OCI-M2 (cell line): ENCODE measurements around the gene ZNF319.
"Not testable (repeated sequence)": the region's sequence is repeated elsewhere in the genome, so short reads cannot be mapped to it uniquely, and the experiment has no call there.

Experiments used
- DNase-seq: peaks from one replicate; lab custom pipeline; 2025; ENCODE audit not compliant: unreplicated experiment; lab: John Stamatoyannopoulos, UW

ZNF319 gene

DNA sequence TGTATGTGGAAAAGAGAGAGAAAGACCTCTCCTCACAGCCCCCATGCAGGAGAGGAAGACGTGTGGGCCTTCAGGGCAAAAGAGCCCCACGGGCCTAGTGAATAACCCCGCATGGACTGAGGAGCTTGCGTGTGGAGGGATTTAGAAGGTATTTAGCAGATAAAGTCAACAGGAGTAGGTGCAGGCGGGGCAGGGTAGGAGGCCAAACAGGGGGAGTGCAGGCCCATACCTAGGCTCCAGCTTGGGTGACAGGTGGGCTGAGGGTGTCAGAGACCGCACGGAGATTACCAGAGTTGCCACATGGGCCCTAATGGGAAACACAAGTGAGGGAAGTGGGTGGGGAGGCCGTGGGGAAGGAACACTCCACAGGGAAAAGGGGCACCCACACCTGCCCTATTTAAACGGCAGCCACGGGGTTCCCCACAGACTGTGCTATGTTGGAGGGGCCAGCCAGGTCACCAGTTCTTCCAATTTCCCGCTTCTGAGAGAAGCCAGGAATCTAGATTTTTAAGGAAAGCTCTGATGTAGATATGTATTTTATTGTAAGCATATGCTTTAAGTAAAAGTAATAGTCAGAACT lies 21.4 kb downstream of the ZNF319 start:
- DNase-seq = no peak

DNA sequence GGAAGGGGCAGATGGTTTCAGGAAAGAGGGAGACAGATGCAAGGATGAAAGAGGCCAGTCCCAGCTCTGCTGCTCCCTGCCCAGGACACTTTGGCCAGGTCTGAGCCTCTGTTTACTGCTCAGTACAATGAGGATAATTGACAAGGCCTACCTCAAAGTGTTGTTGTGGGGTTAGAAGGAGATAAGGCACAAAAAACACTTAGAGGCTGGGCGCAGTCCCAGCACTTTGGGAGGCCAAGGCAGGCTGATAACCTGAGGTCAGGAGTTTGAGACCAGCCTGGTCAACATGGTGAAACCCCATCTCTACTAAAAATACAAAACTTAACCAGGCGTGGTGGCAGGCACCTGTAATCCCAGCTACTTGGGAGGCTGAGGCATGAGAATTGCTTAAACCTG lies 22.4 kb downstream of the ZNF319 start:
- DNase-seq = not testable (repeated sequence)

DNA sequence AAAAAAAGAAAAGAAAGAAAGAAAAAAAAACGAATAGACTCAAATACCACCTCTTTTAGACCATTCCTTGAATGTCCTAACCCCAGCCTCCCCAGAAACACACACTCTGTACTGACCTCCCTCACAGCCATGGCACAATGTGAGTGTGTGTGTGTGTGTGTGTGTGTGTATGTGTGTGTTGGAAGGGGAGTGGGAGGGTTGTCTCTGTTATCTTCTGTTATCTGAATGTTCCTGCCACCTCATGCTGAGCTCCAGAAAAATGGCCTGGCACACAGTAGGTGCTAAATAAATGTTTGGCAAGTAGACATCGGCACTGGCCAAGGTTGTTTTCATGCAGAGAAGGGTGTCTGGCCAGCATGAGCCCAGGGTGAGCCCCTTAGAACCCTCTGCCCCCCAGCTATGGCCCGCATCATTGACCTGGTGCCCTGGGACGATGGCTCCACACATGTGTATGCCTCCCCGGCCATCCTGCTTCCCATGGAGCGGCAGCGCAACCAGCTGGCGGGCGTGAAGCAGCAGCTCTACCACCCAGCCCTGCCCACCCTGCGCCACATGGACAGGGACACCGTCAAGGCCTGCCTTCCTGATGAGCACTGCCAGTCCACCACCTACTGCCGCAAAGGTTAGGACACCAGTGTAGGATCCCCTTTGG lies 22.9 kb downstream of the ZNF319 start:
- DNase-seq = no peak

DNA sequence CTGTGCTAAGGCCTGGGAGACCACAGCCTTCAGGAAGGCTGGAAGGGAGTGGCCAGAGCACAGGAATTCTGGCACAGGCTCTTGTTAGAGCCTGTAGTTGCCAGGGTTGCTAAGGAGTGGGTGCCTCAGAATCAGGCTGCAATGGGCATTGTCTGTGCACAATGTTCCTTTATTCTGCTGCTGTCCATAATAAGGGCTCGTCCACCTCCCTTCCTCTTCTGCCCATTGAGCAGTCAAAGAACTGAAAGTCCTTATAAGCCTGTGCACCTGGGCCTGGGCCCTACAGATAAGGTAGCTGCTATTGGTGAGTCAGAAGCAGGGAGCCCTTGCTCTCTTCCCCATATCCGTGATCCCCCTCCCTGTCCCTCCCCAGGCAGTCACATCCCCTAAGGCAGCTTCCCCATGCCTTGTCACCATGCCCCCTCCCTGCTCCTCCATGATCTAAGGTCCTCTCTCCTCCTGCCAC lies 24.1 kb downstream of the ZNF319 start:
- DNase-seq = peak; percentile 31

DNA sequence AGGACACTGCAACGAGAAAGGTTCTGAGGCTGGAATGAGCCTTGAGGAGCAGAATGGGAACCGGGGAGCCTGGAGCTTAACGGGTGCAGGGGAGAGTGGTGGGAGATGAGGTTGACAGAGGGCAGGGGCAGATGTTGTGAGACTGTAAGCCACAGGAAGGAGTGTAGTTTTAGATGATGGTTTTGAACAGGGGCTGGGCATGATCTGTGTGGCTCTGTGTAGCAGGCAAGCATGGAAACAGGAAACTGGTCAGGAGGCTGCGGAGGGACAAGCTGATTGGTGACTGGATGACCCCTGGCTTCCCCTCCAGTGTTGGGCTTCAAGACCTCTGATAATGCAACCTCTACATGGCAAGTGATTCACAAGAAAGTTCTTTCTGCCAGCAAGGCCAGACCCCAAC lies 28.2 kb downstream of the ZNF319 start:
- no peak for DNase-seq

DNA sequence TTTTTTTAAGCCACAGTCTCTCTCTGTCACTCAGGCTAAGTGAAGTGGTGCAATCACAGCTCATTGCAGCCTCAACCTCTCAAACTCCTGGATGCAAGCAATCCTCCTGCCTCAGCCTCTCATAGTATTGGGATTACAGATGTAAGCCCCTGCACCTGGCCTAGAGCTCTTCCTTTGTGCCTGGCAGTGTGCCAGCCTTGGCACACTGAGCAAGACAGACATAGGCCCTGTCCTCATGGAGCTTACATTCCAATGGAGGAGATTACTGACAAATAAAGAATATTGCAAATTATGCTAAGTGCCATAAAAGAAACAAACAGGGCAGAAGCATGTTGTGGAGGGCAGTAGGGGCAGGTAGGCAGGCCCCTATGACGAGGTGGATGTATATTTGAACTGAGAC lies 28.6 kb downstream of the ZNF319 start:
- no peak for DNase-seq

DNA sequence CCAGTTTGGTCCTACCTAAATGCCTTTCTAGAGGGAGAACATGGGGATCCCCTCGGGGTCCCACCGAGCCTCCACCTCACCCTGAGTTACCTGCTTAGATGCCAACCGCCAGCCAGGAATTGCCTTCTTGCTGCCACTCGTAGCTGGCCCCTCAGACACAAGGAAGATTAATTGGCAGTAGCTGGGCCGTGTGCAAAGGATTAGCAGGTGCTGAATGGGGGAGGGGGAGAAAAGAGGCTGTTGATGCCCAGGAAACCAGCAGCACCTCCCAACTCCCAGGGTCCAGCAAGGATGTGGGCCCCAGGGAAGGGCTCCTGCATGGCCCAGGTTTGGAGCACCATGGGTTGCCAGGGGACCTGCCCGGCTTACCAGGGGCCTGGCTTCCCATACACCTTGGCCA lies 29.5 kb downstream of the ZNF319 start, which contains the start of gene CNGB1:
TSS of gene CNGB1 (minus strand) at position 159 of the 400 bp plus-strand sequence. CDS start 3,842 bp downstream, outside the sequence.
- DNase-seq = no peak

DNA sequence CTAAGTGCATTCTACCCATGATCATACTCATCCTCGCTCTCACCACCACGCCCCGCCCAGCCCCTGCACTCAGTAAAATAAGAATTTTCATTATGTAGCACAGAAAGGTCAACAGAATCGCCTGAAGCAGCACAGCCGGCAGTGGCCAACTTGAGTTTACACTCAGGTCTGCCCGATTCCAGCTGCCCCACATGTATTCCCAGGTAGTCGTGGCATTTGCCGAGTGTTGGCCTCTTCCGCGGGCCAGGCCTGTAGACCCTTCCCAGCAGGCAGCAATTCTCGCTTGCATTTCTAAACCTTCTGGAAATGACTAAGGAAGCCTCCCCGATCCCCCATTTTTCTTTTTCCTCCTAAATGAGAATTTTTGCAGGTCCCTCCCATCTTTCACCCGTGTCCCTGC lies 30.2 kb downstream of the ZNF319 start:
- no peak for DNase-seq

DNA sequence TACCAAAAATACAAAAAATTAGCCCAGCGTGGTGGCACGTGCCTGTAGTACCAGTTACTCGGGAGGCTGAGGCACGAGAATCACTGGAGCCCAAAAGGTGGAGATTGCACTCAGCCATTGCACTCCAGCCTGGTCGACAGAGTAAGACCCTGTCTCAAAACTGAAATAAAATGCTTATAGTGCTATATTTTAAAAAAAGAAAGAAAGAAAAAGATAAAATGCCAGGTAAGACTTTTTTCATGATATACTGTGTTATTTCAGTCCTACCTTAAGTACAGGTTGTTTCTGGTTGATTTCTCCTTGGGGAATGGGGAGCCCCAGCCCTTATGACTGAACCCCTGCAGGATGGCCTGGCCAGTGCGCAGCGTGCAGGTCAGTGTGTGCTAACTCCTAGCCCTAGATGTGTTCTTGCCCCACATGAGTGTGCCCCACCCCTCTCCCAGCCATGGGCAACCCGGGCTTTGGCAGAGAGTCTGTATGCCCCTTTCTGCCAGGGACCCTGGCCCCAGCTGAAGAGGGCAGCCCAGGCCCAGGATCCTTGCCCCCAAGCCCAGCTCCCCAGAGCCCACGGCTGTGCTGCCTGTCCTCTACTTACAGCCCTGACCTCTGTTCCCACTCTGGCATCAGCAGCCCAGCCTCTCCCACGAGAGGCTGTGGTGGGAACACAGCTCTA lies 30.9 kb downstream of the ZNF319 start:
- no peak for DNase-seq

DNA sequence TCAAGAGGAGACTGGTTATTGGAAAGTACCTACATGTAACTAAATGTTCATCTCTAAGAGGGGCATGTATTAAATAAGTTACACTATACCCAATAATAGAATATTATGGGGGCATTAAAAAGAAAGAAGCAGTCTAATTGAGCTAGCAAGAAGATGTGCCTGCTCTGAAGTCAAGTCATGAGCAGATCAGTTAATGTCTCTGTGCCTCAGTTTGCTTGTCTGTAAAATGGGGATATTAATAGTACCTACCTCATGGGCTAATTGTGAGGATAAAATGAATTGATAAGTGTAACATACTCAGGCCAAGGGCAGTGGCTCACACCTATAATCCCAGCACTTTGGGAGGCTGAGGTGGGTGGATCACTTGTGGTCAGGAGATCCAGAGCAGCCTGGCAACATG lies 32.6 kb downstream of the ZNF319 start:
- DNase-seq = no peak

DNA sequence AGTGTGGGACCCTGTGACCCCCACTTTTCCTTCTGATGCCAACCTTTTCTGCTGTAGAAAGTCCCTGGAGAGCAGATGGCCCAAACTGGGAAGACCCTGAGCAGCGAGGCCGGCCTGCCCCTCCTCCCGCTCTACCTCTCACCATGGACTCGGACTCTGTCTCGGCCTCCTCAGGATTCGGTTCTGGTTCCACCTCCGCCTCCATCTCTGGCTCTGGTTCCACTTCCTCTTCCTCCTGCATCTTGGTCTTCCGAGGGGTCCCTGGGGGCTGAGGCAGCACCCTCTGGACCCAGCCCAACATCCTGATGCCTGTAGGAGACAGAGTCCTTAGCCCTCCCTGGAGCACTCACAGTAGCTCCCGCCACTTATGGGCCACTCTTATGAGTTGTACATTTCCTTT lies 33.5 kb downstream of the ZNF319 start:
- DNase-seq = no peak

DNA sequence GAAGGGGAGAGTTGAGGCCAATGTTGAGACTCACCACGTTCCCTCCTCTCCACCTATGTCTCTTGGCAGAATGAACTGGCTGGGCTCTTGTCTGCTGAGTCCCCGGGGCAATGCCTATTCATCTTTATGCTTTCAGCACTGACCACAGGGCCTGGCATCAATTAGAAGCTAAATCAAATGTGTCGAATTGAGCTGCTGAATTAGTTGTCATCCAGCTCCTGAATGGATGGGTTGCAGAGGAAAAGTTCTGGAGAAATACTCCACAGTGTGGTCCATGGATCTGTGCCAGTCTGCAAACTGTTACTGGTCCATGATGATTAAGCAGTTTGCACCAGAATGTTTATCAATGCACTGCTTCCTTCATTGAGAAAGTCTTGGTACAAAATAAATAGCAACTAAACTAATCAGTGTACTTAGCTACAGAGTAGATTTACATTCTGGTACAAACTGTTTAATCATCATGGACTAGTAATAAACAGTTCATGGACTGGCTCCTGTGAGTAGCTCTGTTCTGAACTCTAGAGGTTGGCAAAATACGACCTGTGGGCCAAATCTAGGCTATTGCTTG lies 34.2 kb downstream of the ZNF319 start:
- DNase-seq = no peak

DNA sequence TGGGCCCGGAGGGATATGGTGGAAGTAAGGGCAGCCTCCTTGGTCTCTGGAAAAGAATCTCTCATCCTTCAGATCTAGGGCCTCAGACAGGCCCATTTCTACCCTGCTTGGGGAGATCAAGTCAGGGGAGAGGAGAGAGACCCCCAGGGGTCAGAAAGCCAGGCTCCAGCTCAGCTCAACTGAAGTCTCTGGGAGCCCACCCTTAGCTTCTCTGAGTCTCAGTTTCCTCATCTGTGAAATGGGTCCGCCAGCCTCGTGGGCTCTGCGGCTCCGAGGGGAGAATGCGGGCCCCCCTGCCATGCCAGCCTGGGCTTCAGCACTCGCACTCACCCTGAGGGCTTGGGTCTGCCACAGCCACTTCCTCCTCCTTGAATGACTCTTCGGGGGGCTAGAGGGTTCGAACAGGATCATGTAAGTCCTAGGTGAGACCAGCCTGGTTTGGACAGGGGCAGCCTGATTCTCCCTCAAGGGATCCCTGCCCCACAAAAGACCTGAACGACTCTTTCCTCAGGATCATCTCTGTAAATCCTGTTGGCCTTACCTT lies 36.2 kb downstream of the ZNF319 start:
- DNase-seq = no peak

DNA sequence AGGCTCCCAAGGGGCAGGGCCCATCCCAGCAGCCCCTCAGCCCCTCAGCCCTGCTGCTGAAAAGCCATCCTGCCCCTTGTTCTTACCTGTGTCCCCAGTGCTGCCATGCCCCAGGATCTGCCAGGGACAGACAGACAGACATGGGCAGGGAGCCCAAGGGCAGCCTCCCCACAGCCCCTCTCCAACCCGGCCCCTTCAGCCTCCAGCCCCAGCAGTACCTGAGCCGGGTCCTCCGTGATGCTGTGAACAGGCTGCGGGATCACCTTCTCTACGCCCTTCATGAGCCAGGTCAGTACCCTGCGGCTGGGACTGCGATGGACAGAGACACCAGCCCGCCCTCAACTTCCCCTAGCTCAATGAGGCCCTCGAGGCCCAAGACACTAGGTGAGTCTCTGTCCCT lies 37.7 kb downstream of the ZNF319 start:
- no peak for DNase-seq

DNA sequence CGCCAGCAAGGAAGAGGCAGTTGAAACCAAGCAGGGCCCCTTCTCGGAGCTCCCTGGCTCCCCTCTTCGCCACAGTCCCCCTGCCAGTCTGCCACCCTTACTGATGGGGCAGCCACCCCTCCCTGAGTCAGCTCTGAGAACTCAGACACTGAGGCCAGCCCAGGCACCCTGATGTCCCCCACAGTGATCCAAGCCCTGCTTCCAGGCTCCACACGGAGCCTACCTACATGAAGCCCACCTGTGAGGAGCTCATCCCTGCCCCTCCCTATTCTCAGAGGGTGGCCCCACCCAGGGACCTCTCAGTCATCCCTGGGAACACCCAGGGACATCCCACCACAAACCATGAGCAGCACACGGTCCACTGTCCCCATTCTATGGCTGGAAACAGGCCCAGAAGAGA lies 38.4 kb downstream of the ZNF319 start:
- DNase-seq = no peak

DNA sequence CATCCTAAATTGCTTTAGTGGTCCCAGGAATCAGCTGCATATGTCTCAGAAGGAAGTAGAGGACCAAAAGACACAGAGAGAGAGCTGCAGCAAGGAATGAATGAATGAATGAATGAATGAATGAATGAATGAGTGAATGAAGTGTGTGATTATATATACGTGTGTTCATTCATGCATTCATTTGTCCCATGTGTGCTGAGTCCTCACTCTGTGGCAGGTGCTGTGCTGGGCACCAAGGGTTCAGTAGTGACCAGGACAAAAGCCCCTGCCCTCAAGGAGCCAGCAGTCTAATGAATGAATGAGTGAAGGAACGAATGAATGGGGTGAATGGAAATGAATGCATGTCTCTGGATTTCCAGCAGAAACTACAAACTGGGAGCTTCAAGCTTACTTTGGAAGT lies 38.9 kb downstream of the ZNF319 start:
- DNase-seq = no peak

DNA sequence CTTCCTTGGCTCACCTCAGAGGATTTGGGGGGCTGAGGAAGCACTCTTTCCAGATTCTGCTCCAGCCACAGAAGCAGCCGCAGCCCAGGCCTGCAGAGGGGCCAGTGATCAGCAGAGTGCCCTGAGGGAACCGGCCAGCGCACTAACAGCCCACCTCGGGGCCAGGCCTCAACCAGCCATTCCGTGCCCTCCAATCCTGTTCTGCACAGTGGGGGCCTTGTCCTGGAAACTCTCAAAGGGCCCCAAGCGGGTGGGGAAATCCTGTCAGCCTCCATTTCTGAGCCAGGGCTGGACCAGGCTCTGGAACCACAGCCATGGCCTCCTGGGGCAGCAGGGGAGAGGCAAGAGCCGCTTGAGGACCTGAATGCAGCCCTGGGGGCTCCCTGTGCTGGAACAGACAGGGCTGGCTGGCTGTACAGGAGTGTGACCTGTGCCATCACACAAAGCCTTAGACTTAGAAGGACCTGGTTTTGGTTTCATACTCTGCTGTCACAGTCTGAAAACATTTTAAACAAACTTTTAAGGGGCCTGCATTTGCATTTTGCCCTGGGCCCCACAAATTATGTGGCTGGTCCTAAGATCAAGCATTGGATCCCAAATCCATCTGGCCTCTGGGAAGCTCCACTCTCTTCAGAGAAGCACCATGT lies 39.5 kb downstream of the ZNF319 start:
- DNase-seq = no peak

DNA sequence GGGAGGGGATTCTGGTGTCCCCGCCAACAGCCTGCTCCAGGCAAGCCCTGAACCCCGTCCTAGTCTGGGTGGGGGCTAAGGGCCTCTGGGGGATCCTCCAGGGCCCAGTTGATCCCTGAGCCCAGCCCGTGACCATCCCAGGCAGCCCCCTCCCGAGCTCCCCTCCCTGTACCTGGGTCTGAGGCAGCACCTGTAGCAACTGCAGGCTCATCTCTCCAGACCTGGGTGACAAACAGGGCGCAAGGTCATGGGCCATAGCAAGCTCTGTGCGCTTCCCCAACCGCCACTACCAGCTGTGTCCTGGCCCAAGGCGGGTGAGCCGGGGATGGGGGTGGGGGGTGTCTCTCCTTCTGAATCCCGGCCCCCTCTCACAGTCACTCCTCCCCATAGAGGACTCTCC lies 40.2 kb downstream of the ZNF319 start:
- no peak for DNase-seq

DNA sequence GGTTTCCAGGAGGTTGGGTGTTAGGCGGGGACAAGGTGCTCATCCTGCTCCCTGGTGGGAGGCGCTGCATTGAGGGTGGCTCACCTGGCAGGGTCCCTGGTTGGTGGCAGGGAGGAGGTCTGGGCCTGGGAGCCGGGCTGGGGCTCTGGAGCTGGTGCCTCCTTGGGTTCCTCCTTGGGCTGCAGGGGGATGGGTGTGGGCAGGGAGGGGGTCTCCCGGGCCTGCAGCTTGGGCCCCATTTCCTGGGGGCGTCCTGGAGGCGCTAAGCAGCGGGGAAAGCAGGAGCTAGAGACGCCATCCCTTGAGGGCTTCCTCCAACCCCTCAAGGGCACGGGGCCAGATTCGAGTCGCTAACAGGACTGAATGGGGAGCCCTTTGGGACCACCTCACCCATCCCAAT lies 40.7 kb downstream of the ZNF319 start:
- no peak for DNase-seq

DNA sequence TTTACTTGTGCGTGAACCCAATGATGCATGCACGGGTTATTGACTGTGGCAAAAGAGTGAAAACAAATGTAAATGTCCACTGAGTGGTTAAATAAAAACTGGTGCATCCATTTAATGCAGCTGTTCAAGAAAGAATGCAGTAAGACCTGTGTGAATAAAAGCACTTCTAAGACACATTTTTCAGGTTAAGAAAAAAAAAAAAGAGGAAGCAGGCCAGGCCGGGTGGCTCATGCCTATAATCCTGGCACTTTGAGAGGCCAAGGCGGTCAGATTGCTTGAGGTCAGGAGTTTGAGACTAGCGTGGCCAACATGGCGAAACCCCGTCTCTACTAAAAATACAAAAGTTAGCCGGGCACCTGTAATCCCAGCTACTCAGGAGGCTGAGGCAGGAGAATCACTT lies 41.4 kb downstream of the ZNF319 start:
- DNase-seq = no peak

DNA sequence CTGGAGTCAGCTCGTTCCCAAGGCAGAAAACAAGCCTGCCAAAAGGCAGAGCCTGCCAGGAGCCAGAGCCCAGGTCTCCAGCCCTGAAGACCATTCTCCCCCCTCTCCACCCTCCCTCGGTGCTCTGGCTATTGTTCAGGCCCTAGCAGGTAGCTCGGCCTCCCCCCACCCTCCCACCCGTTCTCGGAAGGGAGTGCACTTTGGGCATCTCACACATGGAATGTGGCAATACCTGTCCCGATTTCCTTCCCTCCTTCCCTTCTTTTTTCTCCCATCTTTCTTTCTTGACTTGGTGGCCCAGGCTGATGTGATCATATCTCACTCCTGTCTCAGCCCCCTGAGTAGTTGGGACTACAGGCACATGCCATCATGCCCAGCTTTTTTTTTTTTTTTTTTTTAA lies 41.9 kb downstream of the ZNF319 start:
- no peak for DNase-seq
